DOHH2 (cell line): ENCODE measurements around the gene ZNF506.

ENCODE experiments used
- H3F3A ChIP-seq: fragments of 200-600 bp; sonication (generic), shearing (Covaris generic); 2 replicates; pipeline ENCODE4 v1.6.0; 2016; ENCODE audit warnings: antibody characterized with exemption, mild to moderate bottlenecking; ENCODE audit not compliant: control insufficient read depth, insufficient read depth
- H3K27ac ChIP-seq: fragments of 200-600 bp; sonication (generic); 2 replicates; pipeline ENCODE4 v1.5.1; 2014; ENCODE audit warnings: low read depth, mild to moderate bottlenecking, low read length, moderate library complexity
- H3K27me3 ChIP-seq: fragments of 200-600 bp; sonication (generic); 2 replicates; pipeline ENCODE4 v1.6.1; 2014; ENCODE audit warnings: mild to moderate bottlenecking, low read length, mixed read lengths; ENCODE audit not compliant: control insufficient read depth
- H3K36me3 ChIP-seq: fragments of 200-600 bp; sonication (generic); 2 replicates; pipeline ENCODE4 v1.6.1; 2014; ENCODE audit warnings: mild to moderate bottlenecking, low read length, moderate library complexity, mixed read lengths; ENCODE audit not compliant: control insufficient read depth
- H3K4me1 ChIP-seq: fragments of 200-600 bp; sonication (generic); 2 replicates; pipeline ENCODE4 v1.6.1; 2014; ENCODE audit warnings: mild to moderate bottlenecking, low read length, mixed read lengths; ENCODE audit not compliant: control insufficient read depth
- H3K4me2 ChIP-seq: fragments of 200-600 bp; sonication (generic); 2 replicates; pipeline ENCODE4 v1.6.0; 2014; ENCODE audit warnings: mild to moderate bottlenecking, low read length, moderate library complexity
- H3K4me3 ChIP-seq: fragments of 200-600 bp; sonication (generic); 2 replicates; pipeline ENCODE4 v1.5.1; 2014; ENCODE audit warnings: mild to moderate bottlenecking, low read length, mixed read lengths
- H3K79me2 ChIP-seq: fragments of 200-600 bp; sonication (generic); 2 replicates; pipeline ENCODE4 v1.6.1; 2014; ENCODE audit warnings: mild to moderate bottlenecking, low read length, mixed read lengths; ENCODE audit not compliant: control insufficient read depth
- H3K9me2 ChIP-seq: fragments of 200-600 bp; sonication (generic); replicated peaks from 2 replicates; pipeline ENCODE4 v1.6.1; 2014; ENCODE audit warnings: mild to moderate bottlenecking, low read length, mixed read lengths; ENCODE audit not compliant: control insufficient read depth
- H3K9me3 ChIP-seq: fragments of 200-600 bp; sonication (generic); 2 replicates; pipeline ENCODE4 v1.6.1; 2014; ENCODE audit warnings: antibody characterized with exemption, low read length, mixed read lengths; ENCODE audit not compliant: control insufficient read depth, insufficient read depth
- H4K20me1 ChIP-seq: fragments of 200-600 bp; sonication (generic); 2 replicates; pipeline ENCODE4 v1.6.0; 2014; ENCODE audit warnings: low read depth, mild to moderate bottlenecking, antibody characterized with exemption, low read length, moderate library complexity; ENCODE audit not compliant: control insufficient read depth, insufficient read depth
- EZH2phosphoT487 ChIP-seq: fragments of 200-600 bp; sonication (generic); IDR thresholded peaks from 2 replicates; pipeline ENCODE4 v1.6.1; 2017; ENCODE audit warnings: borderline replicate concordance, mild to moderate bottlenecking, antibody characterized with exemption, low read length, moderate library complexity, mixed read lengths
- TF ChIP-seq, protein P1 (sequence below): fragments of 200-600 bp; sonication (generic); IDR thresholded peaks from one replicate; pipeline ENCODE4 v1.5.1; 2014; ENCODE audit warnings: antibody characterized with exemption, mild to moderate bottlenecking, low read depth, low read length; ENCODE audit not compliant: poor library complexity, severe bottlenecking

Gene ZNF506

DNA sequence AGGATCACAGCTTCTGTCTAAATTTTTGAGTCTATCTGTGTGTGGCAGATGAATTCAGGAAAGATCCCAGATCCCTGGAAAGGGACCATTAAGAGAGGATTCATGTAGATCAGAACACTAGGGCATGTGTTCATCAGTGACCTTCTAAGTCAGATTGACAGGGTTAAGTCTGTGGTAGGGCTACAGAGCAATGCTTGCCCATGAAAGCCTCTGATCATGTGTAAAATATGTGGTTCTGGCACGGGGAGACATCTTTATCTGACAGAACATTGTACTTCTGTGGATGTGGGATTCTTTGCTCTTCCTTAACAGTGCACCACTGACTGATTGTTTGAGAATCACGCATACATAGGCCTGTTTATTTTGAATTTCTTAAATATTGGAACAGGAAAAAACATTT is 42.9 kb downstream of the ZNF506 start:
- Histone ChIP-seq H3K27ac (no peak overlapping the region), H3K9me2 (no peaks in the 10 kb centered on the region), H3K9me3 (no peaks in the 10 kb centered on the region), H3K4me1 (peaks cover 17% of the 10 kb centered on the region), H3K79me2 (peaks cover 50% of the 10 kb centered on the region), H3K4me2 (no peak overlapping the region), H4K20me1 (no peaks in the 10 kb centered on the region), H3K4me3 (no peak overlapping the region), H3K36me3 (peaks cover 25% of the 10 kb centered on the region), H3K27me3 (no peaks in the 10 kb centered on the region), H3F3A (no peaks in the 10 kb centered on the region)
- TF ChIP-seq, protein P1, sequence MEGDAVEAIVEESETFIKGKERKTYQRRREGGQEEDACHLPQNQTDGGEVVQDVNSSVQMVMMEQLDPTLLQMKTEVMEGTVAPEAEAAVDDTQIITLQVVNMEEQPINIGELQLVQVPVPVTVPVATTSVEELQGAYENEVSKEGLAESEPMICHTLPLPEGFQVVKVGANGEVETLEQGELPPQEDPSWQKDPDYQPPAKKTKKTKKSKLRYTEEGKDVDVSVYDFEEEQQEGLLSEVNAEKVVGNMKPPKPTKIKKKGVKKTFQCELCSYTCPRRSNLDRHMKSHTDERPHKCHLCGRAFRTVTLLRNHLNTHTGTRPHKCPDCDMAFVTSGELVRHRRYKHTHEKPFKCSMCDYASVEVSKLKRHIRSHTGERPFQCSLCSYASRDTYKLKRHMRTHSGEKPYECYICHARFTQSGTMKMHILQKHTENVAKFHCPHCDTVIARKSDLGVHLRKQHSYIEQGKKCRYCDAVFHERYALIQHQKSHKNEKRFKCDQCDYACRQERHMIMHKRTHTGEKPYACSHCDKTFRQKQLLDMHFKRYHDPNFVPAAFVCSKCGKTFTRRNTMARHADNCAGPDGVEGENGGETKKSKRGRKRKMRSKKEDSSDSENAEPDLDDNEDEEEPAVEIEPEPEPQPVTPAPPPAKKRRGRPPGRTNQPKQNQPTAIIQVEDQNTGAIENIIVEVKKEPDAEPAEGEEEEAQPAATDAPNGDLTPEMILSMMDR = no peak
- TF ChIP-seq EZH2phosphoT487 = no peak

DNA sequence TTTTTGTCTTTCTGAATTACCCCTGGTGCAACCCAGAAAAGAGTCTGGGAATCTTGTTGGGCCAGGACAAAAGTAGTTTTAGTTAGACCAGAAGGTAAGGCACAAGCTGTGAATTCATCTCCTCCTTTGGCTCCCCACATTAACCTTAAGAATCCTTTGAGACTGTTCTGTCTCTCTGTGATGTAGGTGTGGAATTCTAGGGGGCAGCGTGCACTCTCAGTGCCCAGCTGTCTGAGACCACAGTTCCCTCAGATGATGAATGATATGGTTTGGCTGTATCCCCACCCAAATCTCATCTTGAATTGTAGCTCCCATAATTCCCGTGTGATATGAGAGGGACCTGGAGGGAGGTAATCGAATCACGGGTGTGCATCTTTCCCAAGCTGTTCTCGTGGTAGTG is 43.9 kb downstream of the ZNF506 start:
- Histone ChIP-seq H3K4me3 (peak overlapping the region; percentile 85), H3K27ac (no peak overlapping the region), H3K4me2 (peak overlapping the region; percentile 72), H3F3A (no peaks in the 10 kb centered on the region), H3K4me1 (peaks cover 17% of the 10 kb centered on the region), H4K20me1 (no peaks in the 10 kb centered on the region), H3K79me2 (peaks cover 47% of the 10 kb centered on the region), H3K9me2 (no peaks in the 10 kb centered on the region), H3K9me3 (no peaks in the 10 kb centered on the region), H3K27me3 (no peaks in the 10 kb centered on the region), H3K36me3 (peaks cover 25% of the 10 kb centered on the region)
- TF ChIP-seq EZH2phosphoT487 = no peak
- TF ChIP-seq, protein P1 = peak; percentile 45

DNA sequence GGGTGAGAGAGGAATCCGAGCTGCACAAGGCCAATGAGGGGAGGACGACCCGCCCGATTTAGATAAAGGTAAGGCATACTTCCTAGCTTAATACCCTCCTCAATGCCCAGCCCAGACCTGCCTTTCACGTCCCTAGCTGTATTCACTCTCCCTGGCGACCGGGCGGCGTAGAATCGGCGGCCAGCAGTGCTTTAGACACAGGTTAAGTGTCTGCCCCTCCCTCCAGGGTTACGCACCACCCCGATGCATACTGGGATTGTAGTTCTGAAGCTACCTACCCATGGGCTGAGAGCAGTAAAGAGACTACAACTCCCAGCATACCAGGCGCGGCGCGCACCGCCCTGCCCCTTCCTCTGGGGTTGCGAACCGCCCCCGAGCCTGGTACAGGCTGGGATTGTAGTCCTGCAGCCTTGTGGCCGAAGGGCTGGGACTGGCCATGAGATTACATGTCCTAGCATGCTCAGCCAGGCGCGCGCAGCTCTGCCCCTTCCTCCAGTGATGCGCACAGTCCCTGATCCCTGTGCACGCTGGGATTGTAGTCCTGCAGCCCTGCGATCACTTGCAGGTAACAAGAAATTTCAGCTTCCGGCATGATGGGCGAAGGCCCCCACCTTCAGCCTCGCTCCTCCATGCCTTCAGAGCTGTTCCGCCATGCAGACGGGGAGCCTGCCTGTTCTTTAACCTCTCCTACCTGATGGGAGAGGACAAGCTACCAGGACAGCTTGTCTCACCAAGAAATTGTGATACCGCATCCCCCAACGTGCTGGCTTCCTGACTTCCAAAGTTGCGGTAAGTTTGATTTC is 45.1 kb downstream of the ZNF506 start:
- TF ChIP-seq EZH2phosphoT487 = no peak
- TF ChIP-seq, protein P1 = no peak
- Histone ChIP-seq H3K4me2 (peak overlapping the region; percentile 72), H3K79me2 (peaks cover 37% of the 10 kb centered on the region), H3K27me3 (no peaks in the 10 kb centered on the region), H3K4me1 (peaks cover 17% of the 10 kb centered on the region), H3K27ac (no peak overlapping the region), H3K4me3 (peak overlapping the region; percentile 85), H3K9me3 (no peaks in the 10 kb centered on the region), H4K20me1 (no peaks in the 10 kb centered on the region), H3K9me2 (no peaks in the 10 kb centered on the region), H3K36me3 (peaks cover 20% of the 10 kb centered on the region), H3F3A (no peaks in the 10 kb centered on the region)
